Limb (tissue), 2 donors: ENCODE results near the gene IL24.

Experiments
- DNase-seq, 2 donors: peaks; one replicate each; pipeline ENCODE4 v3.0.0-alpha.2; 2016; ENCODE audit errors: extremely low spot score in 2 of 2

Gene IL24

GRCh38 chr1:206924592-206925105, 27.4 kb downstream of the IL24 start:
- no peak for DNase-seq

- DNase-seq = no peak
These were observed 28.0 kb downstream of the IL24 start for GRCh38 chr1:206925106-206925736.

- no peak for DNase-seq
These were observed 29.0 kb downstream of the IL24 start for GRCh38 chr1:206926286-206926685.

GRCh38 chr1:206929524-206929923, 32.3 kb downstream of the IL24 start:
- no peak for DNase-seq

- DNase-seq = no peak
These were observed 33.1 kb downstream of the IL24 start for GRCh38 chr1:206930210-206930798.

- DNase-seq = no peak
These were observed 34.5 kb downstream of the IL24 start for GRCh38 chr1:206931709-206932108.

GRCh38 chr1:206932177-206932576, 34.9 kb downstream of the IL24 start:
- no peak for DNase-seq

GRCh38 chr1:206933333-206933945, 36.2 kb downstream of the IL24 start:
- DNase-seq = no peak

- DNase-seq = no peak
These were observed 38.3 kb downstream of the IL24 start for GRCh38 chr1:206935491-206936067.

- no peak for DNase-seq
These were observed 40.2 kb downstream of the IL24 start for GRCh38 chr1:206937425-206937824.

GRCh38 chr1:206939131-206939530, 41.9 kb downstream of the IL24 start:
- no peak for DNase-seq

- DNase-seq = no peak
These were observed 42.8 kb downstream of the IL24 start for GRCh38 chr1:206939841-206940587.

GRCh38 chr1:206940588-206940936, 43.3 kb downstream of the IL24 start:
- DNase-seq = no peak

GRCh38 chr1:206941766-206942418, 44.6 kb downstream of the IL24 start:
- no peak for DNase-seq

- no peak for DNase-seq
These were observed 47.5 kb downstream of the IL24 start for GRCh38 chr1:206944703-206945102.

GRCh38 chr1:206945779-206946178, 48.5 kb downstream of the IL24 start:
- no peak for DNase-seq

GRCh38 chr1:206946261-206946660, 49.0 kb downstream of the IL24 start, which contains the start of gene PIGR:
PIGR (minus strand) TSS chr1:206946466; CDS start chr1:206940531, 5,935 bp downstream.
- DNase-seq = no peak

- DNase-seq = no peak
These were observed 50.0 kb downstream of the IL24 start for GRCh38 chr1:206947255-206947654.

- no peak for DNase-seq
These were observed 52.0 kb downstream of the IL24 start for GRCh38 chr1:206949208-206949607.

- DNase-seq = no peak
These were observed 52.4 kb downstream of the IL24 start for GRCh38 chr1:206949641-206950040.
